Measurements from ENCODE around the gene C16orf90.

C16orf90 gene

DNA sequence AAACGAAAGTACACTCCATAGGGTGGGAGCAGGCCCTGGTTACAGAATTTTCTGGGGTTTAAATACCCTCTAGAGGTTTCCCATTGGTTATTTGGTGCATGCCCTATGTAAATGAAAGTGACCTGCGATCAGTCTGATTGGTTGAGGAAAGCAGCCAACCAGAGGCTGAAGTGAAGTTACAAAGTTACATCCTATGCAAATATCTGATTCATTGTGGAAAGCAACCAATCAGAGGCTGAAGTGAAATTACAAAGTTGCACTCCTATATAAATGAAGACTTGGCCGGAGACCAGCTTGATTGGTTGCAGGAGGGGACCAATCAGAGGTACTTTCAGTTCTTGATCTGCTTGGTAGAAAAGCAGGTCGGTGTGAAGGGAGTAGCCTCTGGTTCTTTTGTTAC, 27.4 kb downstream of the C16orf90 start:
- DNase-seq (ENCODE audit: low read depth in 3 of 3, low spot score in 1 of 3), result no peak

GRCh38 chr16:3467182-3467581, 28.1 kb downstream of the C16orf90 start:
- DNase-seq (ENCODE audit: low read depth in 3 of 3, low spot score in 1 of 3), result no peak

GRCh38 chr16:3465911-3466584, 29.2 kb downstream of the C16orf90 start:
- DNase-seq (ENCODE audit: low read depth in 3 of 3, low spot score in 1 of 3), result no peak

DNA sequence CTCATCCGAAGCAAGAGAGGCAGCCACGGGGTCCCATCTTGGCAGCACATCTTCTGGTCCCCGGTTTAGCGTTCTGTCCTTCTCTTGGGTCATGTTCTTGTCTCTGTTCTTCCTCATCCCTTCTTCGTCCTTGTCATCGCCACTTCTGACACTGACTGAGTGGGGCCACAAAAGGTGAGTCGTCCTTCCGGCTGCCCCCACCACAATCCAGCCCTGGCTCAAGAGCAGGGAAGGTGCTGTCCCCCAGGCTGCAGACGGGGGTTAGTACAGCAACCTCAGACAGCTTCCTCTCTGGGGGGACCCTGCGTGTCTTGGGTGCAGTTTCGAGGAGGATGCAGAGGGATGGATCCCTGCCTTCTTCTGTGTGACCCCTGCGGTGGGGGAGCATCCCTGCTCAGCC, 30.0 kb downstream of the C16orf90 start:
- DNase-seq (ENCODE audit: low read depth in 3 of 3, low spot score in 1 of 3), result no peak

- no peak for DNase-seq (ENCODE audit: low read depth in 3 of 3, low spot score in 1 of 3)
Observed at GRCh38 chr16:3461151-3461550, 34.1 kb downstream of the C16orf90 start.

GRCh38 chr16:3460585-3460984, 34.7 kb downstream of the C16orf90 start:
- no peak for DNase-seq (ENCODE audit: low read depth in 3 of 3, low spot score in 1 of 3)

GRCh38 chr16:3460121-3460520, 35.2 kb downstream of the C16orf90 start:
- no peak for DNase-seq (ENCODE audit: low read depth in 3 of 3, low spot score in 1 of 3)

DNA sequence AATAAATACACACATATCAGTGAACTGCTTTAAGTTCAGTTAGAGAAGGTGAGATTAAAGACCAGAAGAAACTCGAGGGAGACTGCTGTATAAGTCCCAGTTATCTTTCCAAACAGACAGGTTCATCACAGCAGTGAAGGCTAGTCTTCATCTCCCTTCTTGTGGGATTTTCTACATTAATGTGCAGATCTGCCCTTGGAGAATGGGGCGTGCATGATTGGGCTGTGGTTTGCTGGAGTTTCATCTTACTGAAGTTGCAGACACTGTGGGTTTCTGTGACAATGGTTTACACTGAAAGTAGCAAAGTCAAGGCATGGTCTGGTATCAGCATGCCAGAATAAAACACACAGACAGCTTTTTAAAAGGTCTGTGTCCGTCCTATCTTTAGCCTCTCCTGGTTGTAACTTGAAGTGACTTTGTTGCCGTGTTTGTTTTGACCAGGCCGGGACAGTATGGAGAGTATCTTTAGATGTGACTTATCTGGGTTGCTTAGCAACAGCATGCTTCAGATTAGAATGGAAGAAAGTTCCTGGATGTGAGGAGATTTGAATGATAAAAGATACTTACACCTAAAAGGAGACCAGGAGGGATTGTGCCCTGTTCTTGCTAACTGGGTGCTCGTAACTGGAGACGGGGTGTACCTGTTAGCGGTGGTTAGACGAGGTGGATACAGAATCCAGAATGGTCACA, 35.7 kb downstream of the C16orf90 start:
- DNase-seq (ENCODE audit: low read depth in 3 of 3, low spot score in 1 of 3), result no peak

DNA sequence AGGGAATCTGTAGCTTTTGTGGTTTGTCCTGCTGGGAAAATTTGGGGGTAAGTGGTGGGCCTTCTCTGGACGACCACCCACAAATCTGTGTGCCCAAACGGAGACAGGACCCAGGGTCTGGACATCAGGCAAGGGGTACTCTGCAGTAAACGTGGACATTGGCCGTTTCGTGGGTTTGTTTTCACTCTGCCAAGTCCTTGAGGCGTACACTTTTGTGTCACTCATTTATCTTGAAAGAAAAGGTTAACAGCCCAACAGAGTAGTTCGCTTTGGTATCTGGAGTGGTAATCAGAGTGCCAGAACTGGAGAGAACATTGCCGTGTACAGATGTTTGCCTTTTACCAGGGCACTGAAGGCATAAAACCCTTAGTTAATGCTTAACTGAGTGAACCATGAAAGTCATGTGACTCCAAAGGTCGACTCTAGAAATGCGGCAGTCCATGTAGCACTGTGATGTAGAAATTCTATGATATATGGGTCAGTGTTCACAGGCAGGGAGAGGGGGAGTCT, 36.4 kb downstream of the C16orf90 start:
- no peak for DNase-seq (ENCODE audit: low read depth in 3 of 3, low spot score in 1 of 3)

GRCh38 chr16:3458278-3458851, 36.9 kb downstream of the C16orf90 start:
- no peak for DNase-seq (ENCODE audit: low read depth in 3 of 3, low spot score in 1 of 3)

GRCh38 chr16:3457434-3458252, 37.6 kb downstream of the C16orf90 start:
- DNase-seq (ENCODE audit: low read depth in 3 of 3, low spot score in 1 of 3), result peak; percentile 78 to 90 (median 81)

DNA sequence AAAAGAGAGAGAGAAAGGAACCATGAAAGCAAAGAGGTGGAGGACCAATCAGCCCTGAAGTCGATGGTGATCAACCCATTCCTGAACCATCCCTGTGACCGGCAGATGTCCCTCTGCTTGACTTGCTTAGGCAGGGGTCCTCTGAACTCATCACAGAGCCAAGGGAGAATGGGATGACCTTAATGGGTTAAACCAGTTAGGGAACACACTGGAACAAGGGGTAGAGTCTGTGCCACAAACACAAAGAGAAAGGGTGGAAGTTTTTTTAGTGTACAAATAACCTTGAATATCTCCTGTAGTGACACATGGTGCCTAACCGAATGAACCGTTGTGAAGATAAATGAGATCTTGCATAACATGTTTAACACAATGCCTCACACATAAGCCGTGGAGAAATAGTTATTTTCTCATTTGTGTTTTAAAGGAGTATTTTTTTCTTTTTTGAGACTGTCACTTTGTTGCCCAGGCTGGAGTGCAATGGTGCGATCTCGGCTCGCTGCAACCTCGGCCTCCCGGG, 40.6 kb downstream of the C16orf90 start:
- no peak for DNase-seq (ENCODE audit: low read depth in 3 of 3, low spot score in 1 of 3)

DNA sequence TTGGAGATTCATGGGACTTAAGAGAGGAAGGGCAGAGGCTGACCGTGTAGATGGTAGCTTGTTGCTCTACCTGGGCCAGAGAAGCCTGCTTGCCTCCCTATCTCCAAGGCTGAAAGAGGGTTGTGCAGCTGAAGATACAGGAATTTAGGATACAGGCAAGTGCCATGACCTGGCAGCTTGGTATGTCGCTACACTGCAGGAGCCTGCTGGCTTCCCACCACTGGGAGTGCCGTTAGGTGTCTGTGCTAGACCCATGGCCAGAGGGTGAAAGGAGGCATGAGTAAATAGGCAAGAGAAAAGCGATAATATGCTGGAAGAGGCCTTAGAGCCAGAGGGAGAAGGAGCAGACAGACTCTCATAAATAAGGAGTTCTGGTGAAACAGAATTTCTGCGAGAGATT, 41.2 kb downstream of the C16orf90 start:
- DNase-seq (ENCODE audit: low read depth in 3 of 3, low spot score in 1 of 3), result no peak

DNA sequence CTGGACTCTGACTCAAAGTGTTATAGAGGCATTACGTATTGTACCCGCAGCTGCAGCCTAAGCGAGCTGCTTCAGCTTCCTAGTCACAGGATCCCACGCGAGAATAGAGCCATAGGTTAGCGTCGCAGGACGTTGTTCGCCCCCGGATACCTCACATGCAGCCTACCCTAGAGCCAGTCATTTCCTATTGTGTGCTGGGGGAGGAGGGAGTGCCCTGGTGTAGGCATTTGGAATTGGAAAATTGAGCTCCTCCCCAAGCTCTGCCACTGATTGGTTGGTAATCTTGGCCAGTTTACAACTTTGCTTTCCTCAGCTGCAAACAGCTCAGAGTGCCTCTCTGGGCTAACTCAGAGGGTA, 51.3 kb downstream of the C16orf90 start:
- DNase-seq (ENCODE audit: low read depth in 3 of 3, low spot score in 1 of 3), result no peak

Measured in stimulated activated CD4-positive, alpha-beta T cell treated with anti-CD3 and anti-CD28 coated beads, TNF-alpha, amount 100 ng/mL, for 1 hour (primary cell).